Vagina (tissue), 2 donors: ENCODE data around the gene USH2A.

Source experiments
- CTCF ChIP-seq, 3 experiments: fragments of 450-650 bp in 2 of 3; fragments of 200-600 bp in 1 of 3; sonication (generic) in 1 of 3; IDR thresholded peaks; one replicate each; pipeline ENCODE4 v1.5.1; 2017 to 2019; ENCODE audit warnings: antibody characterized with exemption in 3 of 3, mild to moderate bottlenecking in 2 of 3, moderate library complexity in 2 of 3
- POLR2AphosphoS5 ChIP-seq, 2 donors: sonication (generic); formaldehyde crosslinking; IDR thresholded peaks; one replicate each; pipeline ENCODE4 v1.9.0; 2017; ENCODE audit warnings: antibody characterized with exemption in 2 of 2, mild to moderate bottlenecking in 2 of 2, low read depth in 1 of 2; ENCODE audit not compliant: insufficient read depth in 1 of 2

- TF ChIP-seq CTCF (IDR thresholded peaks at IDR 0.05) (no peak), POLR2AphosphoS5 (IDR thresholded peaks at IDR 0.05; ENCODE audit: insufficient read depth in 1 of 2, low read depth in 1 of 2) (no peak)
Measured at GRCh38 chr1:216178281-216178680, 245.0 kb downstream of the USH2A start.
